Mononuclear cell (primary cell): Measurements from ENCODE around the gene TNFAIP3. TPM values are rescaled to one million over a fixed set of nuclear protein-coding genes. Genes with fewer than 3 reads are reported as not detected.
"Not testable (repeated sequence)": the region's sequence is repeated elsewhere in the genome, so short reads cannot be mapped to it uniquely, and the experiment has no call there.

Experiments used
- H3K27me3 ChIP-seq: 2 replicates; pipeline ENCODE4 v1.6.0; 2011; ENCODE audit warnings: low read length, control low read depth; ENCODE audit not compliant: insufficient read depth
- H3K4me1 ChIP-seq: 2 replicates; pipeline ENCODE4 v1.5.1; 2011; ENCODE audit warnings: mild to moderate bottlenecking, low read length, control low read depth; ENCODE audit not compliant: insufficient read depth
- H3K4me3 ChIP-seq: 2 replicates; pipeline ENCODE4 v1.5.1; 2011; ENCODE audit warnings: mild to moderate bottlenecking, low read length, moderate library complexity
- H3K9me3 ChIP-seq: 2 replicates; pipeline ENCODE4 v1.5.1; 2011; ENCODE audit warnings: low read depth, mild to moderate bottlenecking, control low read depth, low read length
- total RNA-seq: library from RNA; depleted of rRNA; stranded (reverse); fragments of >200 nt; gene quantifications from one replicate; pipeline ENCODE4 v1.2.3, GENCODE V29; 2012

The TNFAIP3 gene
- total RNA-seq, 1 donor = 1,382 TPM

DNA sequence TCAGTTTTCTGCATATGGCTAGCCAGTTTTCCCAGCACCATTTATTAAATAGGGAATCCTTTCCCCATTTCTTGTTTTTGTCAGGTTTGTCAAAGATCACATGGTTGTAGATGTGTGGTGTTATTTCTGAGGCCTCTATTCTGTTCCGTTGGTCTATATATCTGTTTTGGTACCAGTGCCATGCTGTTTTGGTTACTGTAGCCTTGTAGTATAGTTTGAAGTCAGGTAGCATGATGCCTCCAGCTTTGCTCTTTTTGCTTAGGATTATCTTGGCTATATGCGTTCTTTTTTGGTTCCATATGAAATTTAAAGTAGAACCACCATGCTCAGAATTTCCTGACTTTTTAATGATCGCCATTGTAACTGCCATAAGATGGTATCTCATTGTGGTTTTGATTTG is 19.2 kb downstream of the TNFAIP3 start:
- H3K9me3 ChIP-seq, H3K4me3 ChIP-seq, H3K27me3 ChIP-seq: not testable (repeated sequence)
- peaks cover 24% of the 10 kb centered on the region for H3K4me1 ChIP-seq

DNA sequence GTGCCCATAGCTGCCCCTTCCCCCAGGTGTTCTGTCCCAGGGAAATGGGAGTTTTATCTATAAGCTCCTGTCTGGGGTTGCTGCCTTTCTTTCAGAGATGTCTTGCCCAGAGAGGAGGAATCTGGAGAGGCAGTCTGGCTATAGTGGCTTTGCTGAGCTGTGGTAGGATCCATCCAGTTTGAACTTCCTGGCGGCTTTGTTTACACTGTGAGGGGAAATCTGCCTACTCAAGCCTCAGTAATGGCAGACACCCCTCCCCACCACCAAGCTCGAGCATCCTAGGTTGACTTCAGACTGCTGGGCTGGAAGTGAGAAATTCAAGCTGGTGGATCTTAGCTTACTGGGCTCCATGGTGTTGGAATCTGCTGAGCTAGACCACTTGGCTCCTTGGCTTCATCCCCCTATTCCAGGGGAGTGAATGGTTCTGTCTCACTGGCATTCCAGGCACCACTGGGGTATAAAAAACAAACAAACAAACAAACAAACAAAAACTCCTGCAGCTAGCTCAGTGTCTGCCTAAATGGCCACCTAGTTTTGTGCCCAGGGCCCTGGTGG is 24.0 kb downstream of the TNFAIP3 start:
- Histone ChIP-seq H3K27me3 (no peaks in the 10 kb centered on the region), H3K4me3 (no peak overlapping the region), H3K4me1 (peaks cover 8% of the 10 kb centered on the region), H3K9me3 (no peaks in the 10 kb centered on the region)

DNA sequence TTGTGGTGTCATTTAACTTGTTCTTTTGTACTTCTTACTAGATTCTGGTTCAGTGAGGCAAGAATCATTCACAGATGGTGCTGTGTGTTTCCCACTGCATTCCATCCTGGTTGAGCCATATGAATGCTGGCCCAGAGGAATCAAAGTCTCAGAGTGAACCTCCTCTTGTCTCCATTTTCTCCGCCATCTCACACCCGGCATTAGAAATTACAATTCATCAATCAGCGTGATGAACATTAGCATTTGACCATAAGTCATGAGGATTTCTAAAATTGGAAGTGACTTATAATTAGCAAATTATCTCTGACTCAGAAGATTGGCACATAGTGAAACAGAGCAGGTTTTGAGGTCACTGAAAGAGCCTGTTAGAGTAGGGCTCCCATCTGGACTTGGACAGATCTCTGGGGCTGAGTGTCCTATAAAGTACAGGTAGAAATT is 25.2 kb downstream of the TNFAIP3 start:
- Histone ChIP-seq H3K4me1 (peaks cover 8% of the 10 kb centered on the region), H3K4me3 (no peak overlapping the region), H3K27me3 (no peaks in the 10 kb centered on the region), H3K9me3 (no peaks in the 10 kb centered on the region)

DNA sequence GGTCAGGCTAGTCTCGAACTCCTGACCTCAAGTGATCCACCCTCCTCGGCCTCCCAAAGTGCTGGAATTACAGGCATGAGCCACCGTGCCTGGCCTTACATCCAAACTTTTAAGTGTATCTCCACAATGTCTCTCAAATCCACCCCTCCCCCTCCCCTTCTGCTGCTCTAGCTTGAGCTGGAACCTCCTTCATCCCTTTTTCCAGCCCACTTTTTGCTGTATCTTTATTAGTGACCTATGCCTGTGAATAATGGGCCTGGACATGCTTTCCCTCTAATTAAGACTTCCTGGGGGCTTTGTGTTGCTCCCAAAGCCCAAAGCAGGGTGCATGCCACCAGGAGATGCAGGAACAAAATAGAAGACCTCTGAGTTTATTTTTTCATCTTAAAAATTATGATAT is 26.1 kb downstream of the TNFAIP3 start:
- Histone ChIP-seq H3K27me3 (no peaks in the 10 kb centered on the region), H3K4me1 (peaks cover 8% of the 10 kb centered on the region), H3K4me3 (no peak overlapping the region), H3K9me3 (no peaks in the 10 kb centered on the region)

DNA sequence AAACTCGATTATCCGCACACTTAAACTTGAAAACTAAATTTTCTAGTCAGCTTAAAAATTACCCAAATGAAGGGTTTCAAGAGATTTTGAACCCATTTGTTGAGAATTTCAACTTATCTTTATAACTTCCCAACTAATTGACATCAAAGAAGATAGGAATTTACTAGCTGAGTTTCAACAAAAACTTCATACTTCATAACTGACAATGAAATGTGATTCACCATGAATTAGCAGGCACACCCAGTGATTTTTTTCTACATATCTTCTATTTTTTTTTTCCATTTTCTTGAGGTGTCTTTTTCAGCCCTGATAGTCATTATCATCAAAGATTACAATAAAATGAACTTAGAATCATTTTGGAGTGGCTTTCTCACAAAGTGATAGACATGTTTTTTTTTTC is 26.7 kb downstream of the TNFAIP3 start:
- peaks cover 8% of the 10 kb centered on the region for H3K4me1 ChIP-seq
- H3K27me3 ChIP-seq = no peaks in the 10 kb centered on the region
- no peak overlapping the region for H3K4me3 ChIP-seq
- H3K9me3 ChIP-seq = no peaks in the 10 kb centered on the region

DNA sequence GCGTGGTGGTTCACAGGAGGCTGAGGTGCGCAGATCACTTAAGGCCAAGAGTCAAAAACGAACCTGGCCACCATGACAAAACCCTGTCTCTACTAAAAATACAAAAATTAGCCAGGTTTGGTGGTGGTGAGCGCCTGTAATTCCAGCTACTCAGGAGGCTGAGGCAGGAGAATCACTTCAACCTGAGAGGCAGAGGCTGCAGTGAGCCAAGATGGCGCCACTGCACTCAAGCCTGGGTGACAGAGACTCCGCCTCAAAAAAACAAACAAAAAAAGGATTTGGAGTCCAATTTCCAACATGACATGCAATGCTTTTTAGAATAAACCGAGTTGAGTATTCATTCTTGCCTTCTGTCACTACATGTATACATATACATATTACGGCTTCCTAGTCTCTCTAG is 27.3 kb downstream of the TNFAIP3 start:
- H3K27me3 ChIP-seq, H3K4me3 ChIP-seq, H3K9me3 ChIP-seq, H3K4me1 ChIP-seq: not testable (repeated sequence)

DNA sequence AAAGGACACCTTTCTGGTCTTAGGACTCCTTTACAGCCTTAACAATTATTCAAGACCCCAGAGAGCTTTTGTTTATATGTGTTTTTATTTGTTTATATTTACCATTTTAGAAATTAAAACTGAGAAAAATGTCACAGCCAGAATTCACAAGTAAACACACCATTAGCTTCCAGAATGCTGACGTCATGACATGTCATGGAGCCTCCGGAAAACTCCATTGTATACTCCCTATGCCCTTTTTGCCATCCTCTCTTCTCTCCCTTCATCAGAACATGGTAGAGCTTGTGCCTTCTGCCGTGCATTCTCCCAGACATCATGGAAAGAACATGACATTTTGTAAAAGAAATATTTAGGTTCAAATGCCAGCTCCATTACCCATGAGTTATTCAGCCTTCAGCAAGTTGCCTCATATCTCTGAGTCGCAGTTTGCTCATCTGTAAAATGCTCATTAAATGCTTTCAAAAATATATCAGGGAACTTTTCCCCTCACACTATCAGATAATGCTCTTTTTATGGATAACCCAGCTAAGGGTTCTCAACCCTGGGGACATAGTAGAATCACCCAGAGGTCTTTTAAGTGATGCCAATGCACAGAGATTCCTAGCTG is 27.8 kb downstream of the TNFAIP3 start:
- H3K4me1 ChIP-seq = peaks cover 8% of the 10 kb centered on the region
- H3K9me3 ChIP-seq = no peaks in the 10 kb centered on the region

DNA sequence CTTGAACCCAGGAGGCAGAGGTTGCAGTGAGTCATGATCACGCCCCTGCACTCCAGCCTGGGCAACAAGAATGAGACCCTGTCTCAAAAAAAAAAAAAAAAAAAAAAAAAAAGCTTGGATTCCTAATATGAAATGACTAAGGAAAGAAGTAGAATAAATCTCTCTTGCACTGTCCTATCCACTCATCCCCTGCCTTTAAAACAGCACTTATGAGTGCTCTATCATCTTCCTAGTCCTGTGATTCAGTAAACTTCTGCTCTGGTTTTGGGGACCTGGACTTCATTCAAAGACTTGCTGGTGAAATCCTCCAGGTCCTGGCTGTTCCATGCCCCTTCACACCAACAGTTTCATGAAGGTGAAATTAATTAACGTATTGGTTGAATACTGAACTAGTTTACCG is 29.6 kb downstream of the TNFAIP3 start:
- no peak overlapping the region for H3K4me3 ChIP-seq
- H3K27me3 ChIP-seq = no peaks in the 10 kb centered on the region
- no peaks in the 10 kb centered on the region for H3K9me3 ChIP-seq
- H3K4me1 ChIP-seq = peaks cover 8% of the 10 kb centered on the region

More for the DNA sequence above, 27.8 kb downstream of the TNFAIP3 start:
- H3K4me3 ChIP-seq = no peak overlapping the region
- H3K27me3 ChIP-seq = no peaks in the 10 kb centered on the region

DNA sequence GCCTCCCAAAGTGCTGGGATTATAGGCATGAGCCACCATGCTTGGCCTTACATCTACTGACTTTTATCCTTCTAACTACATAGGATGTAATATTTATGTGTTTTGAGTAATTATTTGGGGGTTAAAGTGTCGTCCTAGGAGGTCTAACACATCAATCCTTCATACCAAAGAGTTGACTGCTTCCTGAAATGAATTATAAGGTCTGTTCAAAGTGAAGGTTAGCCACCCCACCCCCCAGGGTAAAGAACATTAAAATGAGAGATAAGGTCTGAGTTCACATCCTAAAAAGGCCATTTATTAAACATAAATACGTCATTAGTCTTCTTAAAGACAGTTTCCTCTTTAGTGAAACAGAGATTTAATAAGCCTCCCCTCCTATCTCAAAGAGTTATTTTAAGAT is 33.8 kb downstream of the TNFAIP3 start:
- Histone ChIP-seq H3K9me3 (no peaks in the 10 kb centered on the region), H3K27me3 (no peaks in the 10 kb centered on the region), H3K4me3 (no peak overlapping the region), H3K4me1 (peaks cover 15% of the 10 kb centered on the region)

DNA sequence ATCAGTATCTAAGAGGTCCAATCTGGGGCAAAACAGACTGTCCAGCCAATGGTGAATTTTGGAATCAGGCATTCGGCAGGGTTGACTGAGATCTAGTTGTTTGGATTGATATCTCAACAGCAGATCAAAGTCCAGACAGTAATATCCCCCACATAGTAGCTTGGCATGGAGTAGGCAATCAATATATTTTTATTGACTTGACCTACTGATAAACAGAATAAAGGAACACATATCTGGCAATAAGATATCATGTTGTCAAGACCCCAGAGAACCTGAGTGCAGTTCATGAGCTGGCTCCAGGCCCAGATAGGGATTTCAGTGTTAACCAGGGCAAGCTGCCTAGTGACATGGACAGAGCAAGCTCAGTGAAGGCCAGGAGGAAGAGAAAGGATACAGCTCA is 34.4 kb downstream of the TNFAIP3 start:
- H3K4me1 ChIP-seq = peaks cover 15% of the 10 kb centered on the region
- H3K9me3 ChIP-seq = no peaks in the 10 kb centered on the region
- no peaks in the 10 kb centered on the region for H3K27me3 ChIP-seq
- no peak overlapping the region for H3K4me3 ChIP-seq

DNA sequence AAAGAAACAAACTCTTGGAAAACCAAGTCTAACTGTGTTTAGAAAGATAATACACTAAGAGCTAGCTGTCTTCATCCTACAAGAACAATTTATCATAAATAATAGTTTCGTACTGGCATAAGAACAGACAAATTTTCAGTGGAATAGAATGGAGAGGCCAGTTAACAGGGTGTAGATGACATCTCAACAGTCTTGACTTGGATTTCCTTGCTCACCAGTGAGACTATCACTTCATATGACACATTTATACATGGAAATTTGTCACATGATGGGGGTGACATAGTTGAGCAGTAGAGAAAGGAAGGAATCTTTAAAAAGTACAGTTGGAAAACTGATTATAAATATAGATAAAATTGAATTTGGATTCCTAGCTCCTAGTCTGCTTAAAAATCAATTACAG is 35.6 kb downstream of the TNFAIP3 start:
- no peaks in the 10 kb centered on the region for H3K27me3 ChIP-seq
- no peak overlapping the region for H3K4me3 ChIP-seq
- H3K4me1 ChIP-seq = peaks cover 15% of the 10 kb centered on the region
- H3K9me3 ChIP-seq = no peaks in the 10 kb centered on the region

DNA sequence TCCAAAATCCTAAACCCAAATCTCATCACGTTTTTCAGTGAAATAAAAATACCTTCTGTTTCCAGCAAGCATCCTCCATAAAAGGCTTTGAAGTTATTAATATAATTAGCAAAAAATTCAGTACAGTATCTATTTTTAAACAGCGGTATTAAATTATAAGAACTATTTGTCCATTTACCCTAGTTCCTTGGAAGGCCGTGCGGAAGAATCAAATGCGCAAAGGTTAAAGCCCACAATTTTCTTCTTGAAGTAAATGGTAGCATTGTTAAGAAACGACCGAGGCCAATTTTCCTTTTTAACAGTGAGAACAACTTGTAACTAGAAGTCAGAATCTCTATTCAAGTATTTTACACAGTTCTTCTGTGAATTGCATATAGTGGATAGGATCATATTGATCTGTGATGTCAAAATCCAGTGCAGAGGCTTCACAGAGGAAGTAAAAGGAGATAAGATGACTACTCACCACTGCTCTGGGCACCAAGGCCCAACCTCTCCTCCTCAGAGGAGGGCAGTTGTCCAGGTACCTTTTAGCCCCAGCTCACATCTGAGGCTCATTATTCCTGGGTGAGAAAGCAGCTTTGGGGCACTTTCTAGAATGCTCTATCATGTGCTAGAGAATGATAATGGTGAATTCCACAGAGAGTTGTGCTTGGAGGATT is 36.3 kb downstream of the TNFAIP3 start:
- H3K27me3 ChIP-seq = no peaks in the 10 kb centered on the region
- peaks cover 15% of the 10 kb centered on the region for H3K4me1 ChIP-seq
- H3K4me3 ChIP-seq = no peak overlapping the region
- H3K9me3 ChIP-seq = no peaks in the 10 kb centered on the region

DNA sequence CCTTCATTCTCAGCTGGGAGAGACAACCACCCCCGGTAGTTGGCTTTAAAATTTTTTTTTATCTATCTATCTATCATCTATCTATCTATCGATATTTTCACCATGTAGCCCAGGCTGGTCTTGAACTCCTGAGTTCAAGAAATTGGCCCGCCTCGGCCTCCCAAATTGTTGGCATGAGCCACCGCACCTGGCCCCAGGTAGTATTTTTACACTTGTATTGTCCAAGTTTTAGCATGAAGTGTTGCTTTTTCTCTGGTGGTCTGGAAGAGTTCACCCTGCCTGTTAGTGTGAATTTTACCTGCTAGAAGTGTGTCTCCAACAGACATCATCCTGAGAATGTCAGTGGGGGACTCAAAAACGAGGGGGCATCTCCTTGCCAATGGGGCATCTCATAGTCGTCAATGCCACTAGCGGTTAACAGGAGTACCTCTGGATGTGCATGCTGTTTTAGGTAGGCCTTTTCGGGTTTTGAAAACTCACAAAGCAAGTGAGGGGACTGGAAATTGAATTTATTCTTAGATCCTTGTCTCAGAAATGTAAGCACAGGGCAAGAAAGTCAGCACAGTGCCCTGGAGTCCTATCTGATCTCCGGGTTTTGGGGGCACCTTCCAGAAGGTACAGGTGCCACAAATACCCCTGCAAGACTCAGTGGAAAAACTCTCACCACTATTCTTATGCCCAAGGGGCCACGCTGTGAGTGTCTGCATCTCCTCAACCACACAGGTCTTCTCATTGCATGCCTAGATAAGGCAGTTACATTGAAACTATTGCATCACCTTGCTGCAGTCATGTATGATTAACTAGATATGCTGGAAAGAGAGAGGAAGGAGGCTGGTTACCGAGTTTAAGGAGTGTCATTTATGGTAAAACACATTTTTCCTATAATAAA is 37.1 kb downstream of the TNFAIP3 start:
- no peaks in the 10 kb centered on the region for H3K27me3 ChIP-seq
- H3K4me1 ChIP-seq = peaks cover 21% of the 10 kb centered on the region
- no peaks in the 10 kb centered on the region for H3K9me3 ChIP-seq
- H3K4me3 ChIP-seq = no peak overlapping the region

DNA sequence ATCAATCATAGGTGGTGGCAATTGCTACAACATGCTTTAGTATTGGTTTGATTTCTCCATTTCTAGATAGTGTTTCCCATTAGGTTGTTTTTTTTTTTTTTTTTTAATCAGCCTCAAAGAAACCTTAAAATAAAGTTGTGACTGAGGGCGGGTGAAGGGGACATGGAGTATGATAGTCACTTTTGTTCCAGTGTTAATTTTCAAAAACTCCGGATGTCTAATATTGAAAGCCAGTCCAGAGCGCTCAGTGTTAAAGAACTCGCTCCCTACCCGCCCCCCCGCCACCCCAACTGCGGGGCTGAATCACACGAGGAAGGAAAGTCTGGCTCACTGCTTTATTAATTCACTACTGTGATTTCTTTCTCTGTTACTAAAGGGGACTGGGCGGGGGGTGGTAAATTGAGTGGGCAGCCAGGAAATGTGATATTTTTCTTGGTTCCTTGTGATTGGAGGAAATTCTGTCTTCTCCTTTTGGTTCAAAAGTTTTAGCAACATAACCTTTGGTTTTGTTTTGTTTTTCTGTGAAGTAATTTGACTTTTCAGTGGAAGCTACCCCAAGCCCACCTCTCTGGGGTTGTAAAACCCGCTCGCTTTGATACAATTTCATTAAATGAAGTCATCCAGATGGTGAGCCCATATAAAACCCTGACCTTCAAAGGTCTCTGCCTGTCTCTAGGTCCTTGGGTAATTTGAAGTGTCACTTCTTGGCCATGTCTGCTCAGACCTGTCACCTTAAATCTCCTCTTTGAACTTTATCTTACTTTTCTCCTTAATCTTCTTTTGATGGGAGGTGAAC is 38.0 kb downstream of the TNFAIP3 start:
- Histone ChIP-seq H3K4me3 (no peak overlapping the region), H3K27me3 (no peaks in the 10 kb centered on the region), H3K4me1 (peaks cover 29% of the 10 kb centered on the region), H3K9me3 (no peaks in the 10 kb centered on the region)
